ENCODE data around the gene CARD11. TPM values are rescaled to one million over a fixed set of nuclear protein-coding genes. Genes with fewer than 3 reads are reported as not detected.

The CARD11 gene
- total and polyA plus RNA-seq, 2 of the 13 experiments (the other 11 are each of a cell fraction or from before 2014, with no cell fraction given): 0.04 TPM; not detected in 1

DNA sequence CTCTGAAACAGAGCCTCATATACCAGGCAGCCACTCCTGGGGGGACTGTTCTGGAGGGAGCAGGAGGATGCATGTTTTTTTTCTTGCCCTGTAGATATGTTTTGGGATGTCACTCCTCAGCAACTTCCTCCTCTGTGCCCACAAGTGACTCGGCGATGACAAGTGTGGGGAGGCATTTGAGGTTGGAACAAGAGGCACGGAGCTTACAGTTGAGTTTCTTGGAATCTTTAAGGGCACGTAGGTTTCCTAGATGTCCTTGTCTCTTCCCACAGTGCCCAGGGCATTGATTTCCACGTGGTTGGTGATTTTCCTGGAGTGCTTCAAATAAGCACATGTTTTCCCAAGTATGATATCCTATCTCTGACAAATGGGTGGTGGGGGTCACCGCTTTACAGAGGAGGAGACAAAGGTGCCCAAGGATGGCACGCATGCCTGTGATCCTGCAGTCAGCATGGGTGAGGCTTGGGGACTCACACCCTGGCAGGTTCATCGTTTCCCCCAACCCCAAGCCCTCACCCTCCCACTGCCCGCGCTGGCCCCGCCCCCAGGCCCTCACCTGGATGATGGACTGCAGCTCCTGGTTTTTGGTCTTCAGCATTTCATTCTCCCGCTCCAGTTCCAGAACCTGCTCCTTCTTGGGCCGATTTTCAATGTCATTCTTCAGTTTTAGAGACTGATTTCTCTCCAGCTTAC, 104.3 kb downstream of the CARD11 start:
- DNase-seq (ENCODE audit: low spot score) (no peak), FAIRE-seq (no peak), ATAC-seq (no peak)
- H3K4me1 ChIP-seq (ENCODE audit: insufficient read depth, low read length): no peaks in the 10 kb centered on the region
- H3K36me3 ChIP-seq (replicated peaks in 1 of 2; ENCODE audit: control insufficient read depth in 1 of 2, insufficient read depth in 2 of 2, low read length in 2 of 2): no peaks in the 10 kb centered on the region
- intact Hi-C loops (cut with micrococcal nuclease; ENCODE audit: unreplicated experiment) (no loop called here), in situ Hi-C loops (cut with HindIII; ENCODE audit: extremely low pct_ligation_motif_present, low pct_unique_long_range_greater_than_20kb) (no loop called here)
- no peak overlapping the region for H3K4me2 ChIP-seq (ENCODE audit: low read depth, low read length)
- no peaks in the 10 kb centered on the region for H3K79me2 ChIP-seq (ENCODE audit: insufficient read depth, low read length)
- no TSS peak for BruUV-seq (replicated peaks)
- TF ChIP-seq KDM5B (CRISPR knock-in tag; IDR thresholded peaks at IDR 0.05; ENCODE audit: borderline replicate concordance) (no peak), ZNF564 (CRISPR knock-in tag; IDR thresholded peaks at IDR 0.05) (no peak), ZNF577 (CRISPR knock-in tag; IDR thresholded peaks at IDR 0.05; ENCODE audit: borderline replicate concordance, low read depth) (no peak)
- TF ChIP-seq, protein P1, sequence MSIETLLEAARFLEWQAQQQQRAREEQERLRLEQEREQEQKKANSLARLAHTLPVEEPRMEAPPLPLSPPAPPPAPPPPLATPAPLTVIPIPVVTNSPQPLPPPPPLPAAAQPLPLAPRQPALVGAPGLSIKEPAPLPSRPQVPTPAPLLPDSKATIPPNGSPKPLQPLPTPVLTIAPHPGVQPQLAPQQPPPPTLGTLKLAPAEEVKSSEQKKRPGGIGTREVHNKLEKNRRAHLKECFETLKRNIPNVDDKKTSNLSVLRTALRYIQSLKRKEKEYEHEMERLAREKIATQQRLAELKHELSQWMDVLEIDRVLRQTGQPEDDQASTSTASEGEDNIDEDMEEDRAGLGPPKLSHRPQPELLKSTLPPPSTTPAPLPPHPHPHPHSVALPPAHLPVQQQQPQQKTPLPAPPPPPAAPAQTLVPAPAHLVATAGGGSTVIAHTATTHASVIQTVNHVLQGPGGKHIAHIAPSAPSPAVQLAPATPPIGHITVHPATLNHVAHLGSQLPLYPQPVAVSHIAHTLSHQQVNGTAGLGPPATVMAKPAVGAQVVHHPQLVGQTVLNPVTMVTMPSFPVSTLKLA (IDR thresholded peaks at IDR 0.05): peak; percentile 29; the same call in 1 of the 2 replicates
- H3K4me3 ChIP-seq (replicated peaks in 1 of 3; ENCODE audit: insufficient read depth in 1 of 3, low read depth in 2 of 3, low read length in 3 of 3): no peak overlapping the region
- peaks cover 9 to 43% of the 10 kb centered on the region in 2 experiments; a peak in 4 of 5 replicates for H3K27me3 ChIP-seq (ENCODE audit: control insufficient read depth in 1 of 2, insufficient read depth in 2 of 2, low read length in 2 of 2)
- H3K9ac ChIP-seq (ENCODE audit: insufficient read depth, low read depth, low read length): no peak overlapping the region
- CTCF ChIA-PET (ENCODE audit: low intra/inter-chr PET ratio, low total read pairs): no interaction called here
- 23% methylated on average over 13 of the region's 13 CpGs for WGBS (ENCODE audit: low lambda C conversion rate)
- POLR2A ChIA-PET: no interaction called here
- no peaks in the 10 kb centered on the region for H3K9me3 ChIP-seq (ENCODE audit: low read length)
- no peak overlapping the region for H2AFZ ChIP-seq (ENCODE audit: low read length)
- no peaks in the 10 kb centered on the region for H4K20me1 ChIP-seq (ENCODE audit: insufficient read depth, low read length)
- no peak overlapping the region for H3K27ac ChIP-seq (ENCODE audit: extremely low read length, insufficient read depth, low read length)

DNA sequence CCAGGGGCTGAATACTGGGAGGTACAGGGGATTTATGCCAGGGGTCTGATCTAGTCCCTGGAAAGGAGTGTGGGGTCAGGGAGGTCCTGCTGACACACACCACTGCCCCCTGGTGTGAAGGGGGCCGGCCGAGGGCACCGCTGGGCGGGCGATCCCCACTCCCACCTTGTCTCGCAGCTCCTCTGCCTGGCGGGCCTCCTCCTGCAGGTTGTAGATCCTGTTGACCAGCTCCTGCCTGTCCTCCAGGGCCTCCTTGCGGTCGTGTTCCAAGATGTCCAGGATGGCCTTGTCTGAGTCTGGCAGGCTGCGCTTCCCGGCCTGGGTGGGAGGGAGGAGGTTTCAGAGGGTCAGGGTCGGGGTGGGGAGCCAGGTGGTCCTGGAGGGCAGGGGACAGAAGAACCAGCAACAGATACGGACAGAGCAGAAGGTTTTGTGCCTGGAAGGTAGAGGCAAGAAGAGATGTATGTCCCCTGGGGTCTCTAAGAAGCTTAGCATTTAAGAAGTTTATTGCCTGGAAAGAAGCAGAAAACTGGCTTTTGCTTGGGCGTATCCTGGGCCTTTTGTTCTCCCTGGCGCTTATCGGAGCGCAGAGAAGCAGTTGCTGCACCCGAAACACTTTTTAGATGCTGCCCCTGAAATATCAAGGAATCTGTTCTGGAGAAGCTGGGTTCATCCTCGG, 105.0 kb downstream of the CARD11 start:
- intact Hi-C loops (cut with micrococcal nuclease; ENCODE audit: unreplicated experiment): no loop called here
- no peak overlapping the region for H3K4me2 ChIP-seq (ENCODE audit: low read depth, low read length)
- no peak overlapping the region for H3K9ac ChIP-seq (ENCODE audit: insufficient read depth, low read depth, low read length)
- WGBS (ENCODE audit: low lambda C conversion rate): 44% methylated on average over 9 of the region's 19 CpGs
- no TSS peak for BruUV-seq (replicated peaks)
- H4K20me1 ChIP-seq (ENCODE audit: insufficient read depth, low read length): no peaks in the 10 kb centered on the region
- in situ Hi-C loops (cut with HindIII; ENCODE audit: extremely low pct_ligation_motif_present, low pct_unique_long_range_greater_than_20kb): no loop called here
- no peaks in the 10 kb centered on the region for H3K36me3 ChIP-seq (replicated peaks in 1 of 2; ENCODE audit: control insufficient read depth in 1 of 2, insufficient read depth in 2 of 2, low read length in 2 of 2)
- H3K79me2 ChIP-seq (ENCODE audit: insufficient read depth, low read length): no peaks in the 10 kb centered on the region
- H3K27me3 ChIP-seq (ENCODE audit: control insufficient read depth in 1 of 2, insufficient read depth in 2 of 2, low read length in 2 of 2): peaks cover 9 to 43% of the 10 kb centered on the region in 2 experiments; a peak in 4 of 5 replicates
- H2AFZ ChIP-seq (ENCODE audit: low read length): no peak overlapping the region
- H3K9me3 ChIP-seq (ENCODE audit: low read length): no peaks in the 10 kb centered on the region
- DNase-seq (ENCODE audit: low spot score) (no peak), FAIRE-seq (no peak), ATAC-seq (peak; percentile 31; the same call in 2 of the 3 replicates)
- no peak overlapping the region for H3K4me3 ChIP-seq (replicated peaks in 1 of 3; ENCODE audit: insufficient read depth in 1 of 3, low read depth in 2 of 3, low read length in 3 of 3)
- H3K27ac ChIP-seq (ENCODE audit: extremely low read length, insufficient read depth, low read length): no peak overlapping the region
- no peaks in the 10 kb centered on the region for H3K4me1 ChIP-seq (ENCODE audit: insufficient read depth, low read length)
- ChIA-PET POLR2A (no interaction called here), CTCF (ENCODE audit: low intra/inter-chr PET ratio, low total read pairs) (no interaction called here)
- no peak for TF ChIP-seq PCBP1 (IDR thresholded peaks at IDR 0.05; ENCODE audit: borderline replicate concordance, low read depth, low read length)
- no peak for TF ChIP-seq ZNF367 (CRISPR knock-in tag; IDR thresholded peaks at IDR 0.05; ENCODE audit: borderline replicate concordance)
- no peak for TF ChIP-seq MXI1 (IDR thresholded peaks at IDR 0.05; ENCODE audit: borderline replicate concordance, low read depth, low read length)
- TF ChIP-seq HDAC1 (CRISPR knock-in tag; IDR thresholded peaks at IDR 0.05): no peak
- TF ChIP-seq HOMEZ (CRISPR knock-in tag; IDR thresholded peaks at IDR 0.05; ENCODE audit: low read depth): no peak
- no peak for TF ChIP-seq ATF1 (CRISPR knock-in tag; IDR thresholded peaks at IDR 0.05)
- no peak for TF ChIP-seq SMAD3 (CRISPR knock-in tag; IDR thresholded peaks at IDR 0.05)
- no peak for TF ChIP-seq ZKSCAN5 (CRISPR knock-in tag; IDR thresholded peaks at IDR 0.05)
- no peak for TF ChIP-seq MAF1 (CRISPR knock-in tag; IDR thresholded peaks at IDR 0.05; ENCODE audit: borderline replicate concordance)
- TF ChIP-seq, protein P2, sequence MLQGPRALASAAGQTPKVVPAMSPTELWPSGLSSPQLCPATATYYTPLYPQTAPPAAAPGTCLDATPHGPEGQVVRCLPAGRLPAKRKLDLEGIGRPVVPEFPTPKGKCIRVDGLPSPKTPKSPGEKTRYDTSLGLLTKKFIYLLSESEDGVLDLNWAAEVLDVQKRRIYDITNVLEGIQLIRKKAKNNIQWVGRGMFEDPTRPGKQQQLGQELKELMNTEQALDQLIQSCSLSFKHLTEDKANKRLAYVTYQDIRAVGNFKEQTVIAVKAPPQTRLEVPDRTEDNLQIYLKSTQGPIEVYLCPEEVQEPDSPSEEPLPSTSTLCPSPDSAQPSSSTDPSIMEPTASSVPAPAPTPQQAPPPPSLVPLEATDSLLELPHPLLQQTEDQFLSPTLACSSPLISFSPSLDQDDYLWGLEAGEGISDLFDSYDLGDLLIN (CRISPR knock-in tag; IDR thresholded peaks at IDR 0.05; ENCODE audit: borderline replicate concordance): no peak
